ENCODE data around the gene TBL1X.

DNA sequence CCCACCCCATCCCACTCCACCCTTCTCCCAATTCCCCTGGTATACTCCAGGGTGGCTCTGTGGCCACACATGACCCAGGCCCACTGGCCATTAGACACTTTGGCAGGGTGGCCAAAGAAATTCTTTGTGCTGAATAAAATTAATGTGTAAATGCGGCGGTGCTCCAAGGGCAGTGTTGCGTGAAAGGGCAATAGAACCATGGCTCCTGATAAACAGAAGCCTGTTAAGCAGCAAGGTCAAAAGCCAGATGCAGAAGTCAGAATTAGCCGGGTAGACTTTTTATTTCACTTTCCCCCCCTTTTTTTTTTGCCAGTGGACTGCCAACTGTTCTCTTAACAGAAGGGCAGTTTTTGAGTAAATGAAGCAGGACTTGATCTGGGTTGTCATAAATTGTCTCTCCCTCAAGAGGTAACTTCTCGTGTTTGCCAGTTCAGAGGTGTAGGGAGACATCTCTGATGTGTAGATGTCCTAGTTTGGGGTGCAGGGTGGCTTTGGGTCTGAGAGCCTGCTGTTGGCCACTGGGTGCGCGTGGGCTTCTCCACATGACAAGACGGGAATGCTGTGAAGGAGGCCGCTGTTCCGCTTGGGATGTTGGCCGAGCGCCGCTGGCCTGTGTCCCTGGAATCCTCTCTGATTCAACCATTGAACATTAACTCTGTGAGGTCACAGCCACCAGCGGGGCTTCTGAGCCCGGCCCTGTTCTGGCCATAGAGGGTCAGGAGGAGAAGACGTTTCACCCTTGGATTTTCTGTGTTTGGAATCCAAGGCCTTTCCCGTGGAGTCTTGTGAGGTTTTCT, 139.5 kb downstream of the TBL1X start:
- TF ChIP-seq, protein P1, sequence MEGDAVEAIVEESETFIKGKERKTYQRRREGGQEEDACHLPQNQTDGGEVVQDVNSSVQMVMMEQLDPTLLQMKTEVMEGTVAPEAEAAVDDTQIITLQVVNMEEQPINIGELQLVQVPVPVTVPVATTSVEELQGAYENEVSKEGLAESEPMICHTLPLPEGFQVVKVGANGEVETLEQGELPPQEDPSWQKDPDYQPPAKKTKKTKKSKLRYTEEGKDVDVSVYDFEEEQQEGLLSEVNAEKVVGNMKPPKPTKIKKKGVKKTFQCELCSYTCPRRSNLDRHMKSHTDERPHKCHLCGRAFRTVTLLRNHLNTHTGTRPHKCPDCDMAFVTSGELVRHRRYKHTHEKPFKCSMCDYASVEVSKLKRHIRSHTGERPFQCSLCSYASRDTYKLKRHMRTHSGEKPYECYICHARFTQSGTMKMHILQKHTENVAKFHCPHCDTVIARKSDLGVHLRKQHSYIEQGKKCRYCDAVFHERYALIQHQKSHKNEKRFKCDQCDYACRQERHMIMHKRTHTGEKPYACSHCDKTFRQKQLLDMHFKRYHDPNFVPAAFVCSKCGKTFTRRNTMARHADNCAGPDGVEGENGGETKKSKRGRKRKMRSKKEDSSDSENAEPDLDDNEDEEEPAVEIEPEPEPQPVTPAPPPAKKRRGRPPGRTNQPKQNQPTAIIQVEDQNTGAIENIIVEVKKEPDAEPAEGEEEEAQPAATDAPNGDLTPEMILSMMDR (conservative IDR thresholded peaks at IDR 0.05) = no peak
- no peak for TF ChIP-seq EZH2 (IDR thresholded peaks at IDR 0.05; ENCODE audit: low read depth)

Measured in PC-9 (cell line).